ENCODE data around the gene DTX3.
"Not testable (repeated sequence)": the region's sequence is repeated elsewhere in the genome, so short reads cannot be mapped to it uniquely, and the experiment has no call there.

The DTX3 gene

DNA sequence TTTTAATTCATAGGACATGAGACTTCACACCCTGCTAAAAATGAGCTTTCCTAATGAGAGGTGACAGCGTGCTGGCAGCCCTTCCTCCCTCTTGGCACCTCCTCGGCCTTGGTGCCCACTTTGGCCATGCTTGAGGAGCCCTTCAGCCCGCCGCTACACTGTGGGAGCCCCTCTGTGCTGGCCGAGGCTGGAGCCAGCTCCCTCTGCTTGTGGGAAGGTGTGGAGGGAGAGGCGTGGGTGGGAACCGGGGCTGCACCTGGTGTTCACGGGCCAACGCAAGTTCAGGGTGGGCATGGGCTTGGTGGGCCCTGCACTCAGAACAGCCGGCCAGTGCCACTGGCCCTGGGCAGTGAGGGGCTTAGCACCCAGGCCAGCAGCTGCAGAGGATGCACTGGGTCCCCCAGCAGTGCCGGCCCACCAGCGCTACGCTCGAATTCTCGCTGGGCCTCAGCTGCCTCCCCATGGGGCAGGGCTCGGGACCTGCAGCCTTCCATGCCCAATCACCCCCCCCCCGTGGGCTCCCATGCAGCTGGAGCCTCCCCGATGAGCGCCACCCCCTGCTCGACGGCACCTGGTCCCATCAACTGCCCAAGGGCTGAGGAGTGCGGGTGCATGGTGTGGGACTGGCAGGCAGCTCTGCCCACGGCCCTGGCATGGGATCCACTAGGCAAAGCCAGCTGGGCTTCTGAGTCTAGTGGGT lies 51.1 kb downstream of the DTX3 start:
- Histone ChIP-seq H3K27ac (ENCODE audit: low read depth, low read length) (no peak overlapping the region), H3K9me3 (ENCODE audit: control insufficient read depth, insufficient read depth, low read length) (peaks cover 5% of the 10 kb centered on the region; the same call in 1 of the 2 replicates), H4K20me1 (ENCODE audit: control insufficient read depth, insufficient read depth, low read depth, low read length) (no peaks in the 10 kb centered on the region), H3K4me3 (ENCODE audit: low read length) (no peak overlapping the region), H3K4me2 (ENCODE audit: low read length) (no peak overlapping the region), H3K27me3 (ENCODE audit: control insufficient read depth, low read length) (no peaks in the 10 kb centered on the region), H3K36me3 (ENCODE audit: control insufficient read depth, low read length) (no peaks in the 10 kb centered on the region), H3K4me1 (ENCODE audit: control insufficient read depth, low read length) (no peaks in the 10 kb centered on the region), H3F3A (ENCODE audit: control insufficient read depth, insufficient read depth) (no peaks in the 10 kb centered on the region), H3K79me2 (ENCODE audit: control insufficient read depth, low read length) (no peaks in the 10 kb centered on the region), H3K9me2 (replicated peaks; ENCODE audit: control insufficient read depth, low read length) (no peaks in the 10 kb centered on the region)
- TF ChIP-seq, protein P1, sequence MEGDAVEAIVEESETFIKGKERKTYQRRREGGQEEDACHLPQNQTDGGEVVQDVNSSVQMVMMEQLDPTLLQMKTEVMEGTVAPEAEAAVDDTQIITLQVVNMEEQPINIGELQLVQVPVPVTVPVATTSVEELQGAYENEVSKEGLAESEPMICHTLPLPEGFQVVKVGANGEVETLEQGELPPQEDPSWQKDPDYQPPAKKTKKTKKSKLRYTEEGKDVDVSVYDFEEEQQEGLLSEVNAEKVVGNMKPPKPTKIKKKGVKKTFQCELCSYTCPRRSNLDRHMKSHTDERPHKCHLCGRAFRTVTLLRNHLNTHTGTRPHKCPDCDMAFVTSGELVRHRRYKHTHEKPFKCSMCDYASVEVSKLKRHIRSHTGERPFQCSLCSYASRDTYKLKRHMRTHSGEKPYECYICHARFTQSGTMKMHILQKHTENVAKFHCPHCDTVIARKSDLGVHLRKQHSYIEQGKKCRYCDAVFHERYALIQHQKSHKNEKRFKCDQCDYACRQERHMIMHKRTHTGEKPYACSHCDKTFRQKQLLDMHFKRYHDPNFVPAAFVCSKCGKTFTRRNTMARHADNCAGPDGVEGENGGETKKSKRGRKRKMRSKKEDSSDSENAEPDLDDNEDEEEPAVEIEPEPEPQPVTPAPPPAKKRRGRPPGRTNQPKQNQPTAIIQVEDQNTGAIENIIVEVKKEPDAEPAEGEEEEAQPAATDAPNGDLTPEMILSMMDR (IDR thresholded peaks at IDR 0.05; ENCODE audit: low read depth, low read length, poor library complexity, severe bottlenecking) = no peak
- TF ChIP-seq EZH2phosphoT487 (IDR thresholded peaks at IDR 0.05; ENCODE audit: borderline replicate concordance, low read length) = no peak

DNA sequence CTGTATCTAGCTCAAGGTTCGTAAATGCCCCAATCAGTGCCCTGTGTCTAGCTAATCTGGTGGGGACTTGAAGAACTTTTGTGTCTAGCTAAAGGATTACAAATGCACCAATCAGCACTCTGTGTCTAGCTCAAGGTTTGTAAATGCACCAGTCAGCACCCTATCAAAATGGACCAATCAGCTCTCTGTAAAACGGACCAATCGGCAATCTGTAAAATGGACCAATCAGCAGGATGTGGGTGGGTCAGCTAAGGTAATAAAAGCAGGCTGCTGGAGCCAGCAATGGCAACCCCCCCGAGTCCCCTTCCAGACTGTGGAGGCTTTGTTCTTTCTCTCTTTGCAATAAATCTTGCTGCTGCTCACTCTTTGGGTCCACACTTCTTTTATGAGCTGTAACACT lies 51.8 kb downstream of the DTX3 start:
- not testable (repeated sequence) for H3K9me3 ChIP-seq (ENCODE audit: control insufficient read depth, insufficient read depth, low read length); H3K36me3 ChIP-seq (ENCODE audit: control insufficient read depth, low read length); H3K27me3 ChIP-seq (ENCODE audit: control insufficient read depth, low read length)

GRCh38 chr12:57657744-57658143 lies 53.1 kb downstream of the DTX3 start:
- H4K20me1 ChIP-seq (ENCODE audit: control insufficient read depth, insufficient read depth, low read depth, low read length) = no peaks in the 10 kb centered on the region
- no peak for TF ChIP-seq EZH2phosphoT487 (IDR thresholded peaks at IDR 0.05; ENCODE audit: borderline replicate concordance, low read length)
- TF ChIP-seq, protein P1 (IDR thresholded peaks at IDR 0.05; ENCODE audit: low read depth, low read length, poor library complexity, severe bottlenecking) = no peak
- no peaks in the 10 kb centered on the region for H3K36me3 ChIP-seq (ENCODE audit: control insufficient read depth, low read length)
- H3F3A ChIP-seq (ENCODE audit: control insufficient read depth, insufficient read depth) = no peaks in the 10 kb centered on the region
- no peaks in the 10 kb centered on the region for H3K27me3 ChIP-seq (ENCODE audit: control insufficient read depth, low read length)
- H3K4me3 ChIP-seq (ENCODE audit: low read length) = no peak overlapping the region
- no peaks in the 10 kb centered on the region for H3K79me2 ChIP-seq (ENCODE audit: control insufficient read depth, low read length)
- no peaks in the 10 kb centered on the region for H3K4me1 ChIP-seq (ENCODE audit: control insufficient read depth, low read length)
- no peak overlapping the region for H3K27ac ChIP-seq (ENCODE audit: low read depth, low read length)
- no peak overlapping the region for H3K4me2 ChIP-seq (ENCODE audit: low read length)
- H3K9me3 ChIP-seq (ENCODE audit: control insufficient read depth, insufficient read depth, low read length) = peaks cover 11% of the 10 kb centered on the region; the same call in 1 of the 2 replicates
- H3K9me2 ChIP-seq (replicated peaks; ENCODE audit: control insufficient read depth, low read length) = no peaks in the 10 kb centered on the region

More for the DNA sequence above, 51.8 kb downstream of the DTX3 start:
- not testable (repeated sequence) for H4K20me1 ChIP-seq (ENCODE audit: control insufficient read depth, insufficient read depth, low read depth, low read length); H3K9me2 ChIP-seq (replicated peaks; ENCODE audit: control insufficient read depth, low read length); H3F3A ChIP-seq (ENCODE audit: control insufficient read depth, insufficient read depth); H3K4me1 ChIP-seq (ENCODE audit: control insufficient read depth, low read length); H3K27ac ChIP-seq (ENCODE audit: low read depth, low read length); H3K79me2 ChIP-seq (ENCODE audit: control insufficient read depth, low read length); H3K4me3 ChIP-seq (ENCODE audit: low read length); H3K4me2 ChIP-seq (ENCODE audit: low read length)

- no peaks in the 10 kb centered on the region for H3K9me2 ChIP-seq (replicated peaks; ENCODE audit: control insufficient read depth, low read length)
- TF ChIP-seq EZH2phosphoT487 (IDR thresholded peaks at IDR 0.05; ENCODE audit: borderline replicate concordance, low read length) = no peak
- TF ChIP-seq, protein P1 (IDR thresholded peaks at IDR 0.05; ENCODE audit: low read depth, low read length, poor library complexity, severe bottlenecking) = no peak
- H4K20me1 ChIP-seq (ENCODE audit: control insufficient read depth, insufficient read depth, low read depth, low read length) = no peaks in the 10 kb centered on the region
- no peak overlapping the region for H3K4me2 ChIP-seq (ENCODE audit: low read length)
- no peaks in the 10 kb centered on the region for H3K4me1 ChIP-seq (ENCODE audit: control insufficient read depth, low read length)
- H3F3A ChIP-seq (ENCODE audit: control insufficient read depth, insufficient read depth) = no peaks in the 10 kb centered on the region
- H3K79me2 ChIP-seq (ENCODE audit: control insufficient read depth, low read length) = no peaks in the 10 kb centered on the region
- H3K27ac ChIP-seq (ENCODE audit: low read depth, low read length) = no peak overlapping the region
- H3K9me3 ChIP-seq (ENCODE audit: control insufficient read depth, insufficient read depth, low read length) = peaks cover 11% of the 10 kb centered on the region; the same call in 1 of the 2 replicates
- no peaks in the 10 kb centered on the region for H3K27me3 ChIP-seq (ENCODE audit: control insufficient read depth, low read length)
- no peak overlapping the region for H3K4me3 ChIP-seq (ENCODE audit: low read length)
- H3K36me3 ChIP-seq (ENCODE audit: control insufficient read depth, low read length) = no peaks in the 10 kb centered on the region
These were observed 54.3 kb downstream of the DTX3 start for GRCh38 chr12:57658890-57659289.
